Measurements from ENCODE around the gene SASH3. TPM values are rescaled to one million over a fixed set of nuclear protein-coding genes. Genes with fewer than 3 reads are reported as not detected.

The SASH3 gene
- total RNA-seq, 1 donor from 2014 or later: not detected

- Histone ChIP-seq H2AFZ (ENCODE audit: low read depth, low read length) (no peak overlapping the region), H3K27me3 (ENCODE audit: insufficient read depth, low read length) (no peaks in the 10 kb centered on the region), H3K27ac (ENCODE audit: low read depth, low read length) (no peak overlapping the region), H3K4me2 (ENCODE audit: low read length) (no peak overlapping the region), H3K36me3 (ENCODE audit: insufficient read depth, low read length) (no peaks in the 10 kb centered on the region), H3K9ac (ENCODE audit: low read length) (no peak overlapping the region), H3K4me3 (ENCODE audit: insufficient read depth, low read depth, low read length) (no peak overlapping the region), H3K79me2 (ENCODE audit: insufficient read depth, low read length) (no peaks in the 10 kb centered on the region), H3K4me1 (ENCODE audit: insufficient read depth, low read length) (no peaks in the 10 kb centered on the region), H3K9me3 (ENCODE audit: insufficient read depth, low read depth, low read length) (no peaks in the 10 kb centered on the region), H4K20me1 (ENCODE audit: insufficient read depth, low read length) (no peaks in the 10 kb centered on the region)
- TF ChIP-seq EZH2 (IDR thresholded peaks at IDR 0.05; ENCODE audit: insufficient read depth, low read length) (no peak), CTCF (IDR thresholded peaks at IDR 0.05; ENCODE audit: insufficient read depth, low read depth, low read length) (no peak)
- Mint-ChIP-seq H3K27me3 (ENCODE audit: low read depth, unreplicated experiment) (peaks cover 8% of the 10 kb centered on the region), H3K4me3 (ENCODE audit: unreplicated experiment) (no peak overlapping the region), H3K4me1 (ENCODE audit: low read depth, unreplicated experiment) (no peaks in the 10 kb centered on the region), H3K36me3 (ENCODE audit: low read depth, unreplicated experiment) (no peaks in the 10 kb centered on the region), H3K9me3 (ENCODE audit: unreplicated experiment) (no peaks in the 10 kb centered on the region), H3K27ac (ENCODE audit: unreplicated experiment) (no peak overlapping the region)
- FAIRE-seq (no peak), DNase-seq (ENCODE audit: low read depth) (no peak)
Measured at GRCh38 chrX:129773649-129774458, 5.9 kb upstream of the SASH3 start.

GRCh38 chrX:129777218-129778030, 2.3 kb upstream of the SASH3 start:
- Histone ChIP-seq H4K20me1 (ENCODE audit: insufficient read depth, low read length) (no peaks in the 10 kb centered on the region), H3K27ac (ENCODE audit: low read depth, low read length) (no peak overlapping the region), H2AFZ (ENCODE audit: low read depth, low read length) (no peak overlapping the region), H3K9ac (ENCODE audit: low read length) (no peak overlapping the region), H3K9me3 (ENCODE audit: insufficient read depth, low read depth, low read length) (no peaks in the 10 kb centered on the region), H3K4me1 (ENCODE audit: insufficient read depth, low read length) (no peaks in the 10 kb centered on the region), H3K4me3 (ENCODE audit: insufficient read depth, low read depth, low read length) (no peak overlapping the region), H3K27me3 (ENCODE audit: insufficient read depth, low read length) (no peaks in the 10 kb centered on the region), H3K79me2 (ENCODE audit: insufficient read depth, low read length) (no peaks in the 10 kb centered on the region), H3K36me3 (ENCODE audit: insufficient read depth, low read length) (no peaks in the 10 kb centered on the region), H3K4me2 (ENCODE audit: low read length) (no peak overlapping the region)
- TF ChIP-seq CTCF (IDR thresholded peaks at IDR 0.05; ENCODE audit: insufficient read depth, low read depth, low read length) (no peak), EZH2 (IDR thresholded peaks at IDR 0.05; ENCODE audit: insufficient read depth, low read length) (no peak)
- Mint-ChIP-seq H3K27me3 (ENCODE audit: low read depth, unreplicated experiment) (peaks cover 6% of the 10 kb centered on the region), H3K4me3 (ENCODE audit: unreplicated experiment) (no peak overlapping the region), H3K36me3 (ENCODE audit: low read depth, unreplicated experiment) (no peaks in the 10 kb centered on the region), H3K27ac (ENCODE audit: unreplicated experiment) (no peak overlapping the region), H3K9me3 (ENCODE audit: unreplicated experiment) (no peaks in the 10 kb centered on the region), H3K4me1 (ENCODE audit: low read depth, unreplicated experiment) (no peaks in the 10 kb centered on the region)
- DNase-seq (ENCODE audit: low read depth): no peak
- no peak for FAIRE-seq
